MM.1S (cell line): Measurements from ENCODE around the gene FICD.

Experiments
- EZH2 ChIP-seq: fragments of 300-600 bp; sonication (generic); optimal IDR thresholded peaks from 2 replicates; pipeline ENCODE3; 2017; ENCODE audit warnings: low read depth, mild to moderate bottlenecking, antibody characterized with exemption, low read length, mixed read lengths
- TF ChIP-seq, protein P1 (sequence below): fragments of 300-600 bp; sonication (generic); IDR thresholded peaks from 2 replicates; pipeline ENCODE4 v1.5.1; 2016; ENCODE audit warnings: antibody characterized with exemption, low read length, mixed read lengths

GRCh38 chr12:108538616-108539195 is 23.6 kb downstream of the FICD start:
- TF ChIP-seq, protein P1, sequence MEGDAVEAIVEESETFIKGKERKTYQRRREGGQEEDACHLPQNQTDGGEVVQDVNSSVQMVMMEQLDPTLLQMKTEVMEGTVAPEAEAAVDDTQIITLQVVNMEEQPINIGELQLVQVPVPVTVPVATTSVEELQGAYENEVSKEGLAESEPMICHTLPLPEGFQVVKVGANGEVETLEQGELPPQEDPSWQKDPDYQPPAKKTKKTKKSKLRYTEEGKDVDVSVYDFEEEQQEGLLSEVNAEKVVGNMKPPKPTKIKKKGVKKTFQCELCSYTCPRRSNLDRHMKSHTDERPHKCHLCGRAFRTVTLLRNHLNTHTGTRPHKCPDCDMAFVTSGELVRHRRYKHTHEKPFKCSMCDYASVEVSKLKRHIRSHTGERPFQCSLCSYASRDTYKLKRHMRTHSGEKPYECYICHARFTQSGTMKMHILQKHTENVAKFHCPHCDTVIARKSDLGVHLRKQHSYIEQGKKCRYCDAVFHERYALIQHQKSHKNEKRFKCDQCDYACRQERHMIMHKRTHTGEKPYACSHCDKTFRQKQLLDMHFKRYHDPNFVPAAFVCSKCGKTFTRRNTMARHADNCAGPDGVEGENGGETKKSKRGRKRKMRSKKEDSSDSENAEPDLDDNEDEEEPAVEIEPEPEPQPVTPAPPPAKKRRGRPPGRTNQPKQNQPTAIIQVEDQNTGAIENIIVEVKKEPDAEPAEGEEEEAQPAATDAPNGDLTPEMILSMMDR, result no peak
- TF ChIP-seq EZH2, result no peak
